Ishikawa (cell line): ENCODE measurements around the gene WDR70.

ENCODE experiments used
- NFIC ChIP-seq: IDR thresholded peaks from 2 replicates; pipeline ENCODE4 v1.6.1; 2012
- RAD21 ChIP-seq: IDR thresholded peaks from 2 replicates; pipeline ENCODE4 v1.6.1; 2012; ENCODE audit warnings: low read depth
- TAF1 ChIP-seq: IDR thresholded peaks from 2 replicates; pipeline ENCODE4 v1.6.1; 2012; ENCODE audit warnings: low read depth, mild to moderate bottlenecking
- TF ChIP-seq, protein P1 (sequence below): IDR thresholded peaks from 2 replicates; pipeline ENCODE4 v1.6.1; 2012
- TF ChIP-seq, protein P2 (sequence below): IDR thresholded peaks from 2 replicates; pipeline ENCODE4 v1.6.1; 2012; ENCODE audit warnings: low read depth, mild to moderate bottlenecking

DNA sequence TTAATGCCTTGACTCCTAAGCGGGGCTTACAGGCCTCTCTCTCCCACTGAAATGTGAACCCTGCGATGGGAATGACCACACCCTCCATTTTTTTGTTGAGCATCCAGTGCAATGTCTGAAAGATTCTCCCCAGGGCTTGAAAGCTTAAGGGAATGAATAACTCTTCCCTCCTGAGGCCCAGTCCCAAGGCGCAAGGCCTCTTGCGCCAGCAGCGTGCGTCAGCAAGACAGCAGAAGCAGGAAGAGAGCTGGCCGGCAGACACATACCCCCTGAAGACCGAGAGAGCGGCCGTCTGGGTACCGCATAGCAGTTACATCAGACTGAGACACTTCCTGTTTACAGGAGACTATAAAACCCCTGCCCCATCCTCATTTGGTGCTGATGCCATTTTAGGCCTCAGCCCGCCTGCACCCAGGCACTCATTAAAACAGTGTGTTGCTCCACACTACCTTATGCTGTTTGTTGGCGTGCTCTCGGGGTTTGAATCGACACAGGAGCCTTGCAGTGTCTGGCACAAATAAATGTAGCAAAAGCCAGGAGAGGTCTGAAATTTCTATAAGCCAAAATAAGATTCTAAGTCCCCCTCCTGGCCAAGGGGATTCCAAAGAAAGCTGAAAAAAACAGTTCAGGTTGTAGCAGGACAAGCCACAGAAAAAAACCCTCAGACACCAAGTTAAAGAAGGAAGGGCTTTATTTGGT lies 398.5 kb downstream of the WDR70 start:
- TF ChIP-seq, protein P1, sequence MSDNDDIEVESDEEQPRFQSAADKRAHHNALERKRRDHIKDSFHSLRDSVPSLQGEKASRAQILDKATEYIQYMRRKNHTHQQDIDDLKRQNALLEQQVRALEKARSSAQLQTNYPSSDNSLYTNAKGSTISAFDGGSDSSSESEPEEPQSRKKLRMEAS = no peak
- no peak for TF ChIP-seq RAD21
- TF ChIP-seq, protein P2, sequence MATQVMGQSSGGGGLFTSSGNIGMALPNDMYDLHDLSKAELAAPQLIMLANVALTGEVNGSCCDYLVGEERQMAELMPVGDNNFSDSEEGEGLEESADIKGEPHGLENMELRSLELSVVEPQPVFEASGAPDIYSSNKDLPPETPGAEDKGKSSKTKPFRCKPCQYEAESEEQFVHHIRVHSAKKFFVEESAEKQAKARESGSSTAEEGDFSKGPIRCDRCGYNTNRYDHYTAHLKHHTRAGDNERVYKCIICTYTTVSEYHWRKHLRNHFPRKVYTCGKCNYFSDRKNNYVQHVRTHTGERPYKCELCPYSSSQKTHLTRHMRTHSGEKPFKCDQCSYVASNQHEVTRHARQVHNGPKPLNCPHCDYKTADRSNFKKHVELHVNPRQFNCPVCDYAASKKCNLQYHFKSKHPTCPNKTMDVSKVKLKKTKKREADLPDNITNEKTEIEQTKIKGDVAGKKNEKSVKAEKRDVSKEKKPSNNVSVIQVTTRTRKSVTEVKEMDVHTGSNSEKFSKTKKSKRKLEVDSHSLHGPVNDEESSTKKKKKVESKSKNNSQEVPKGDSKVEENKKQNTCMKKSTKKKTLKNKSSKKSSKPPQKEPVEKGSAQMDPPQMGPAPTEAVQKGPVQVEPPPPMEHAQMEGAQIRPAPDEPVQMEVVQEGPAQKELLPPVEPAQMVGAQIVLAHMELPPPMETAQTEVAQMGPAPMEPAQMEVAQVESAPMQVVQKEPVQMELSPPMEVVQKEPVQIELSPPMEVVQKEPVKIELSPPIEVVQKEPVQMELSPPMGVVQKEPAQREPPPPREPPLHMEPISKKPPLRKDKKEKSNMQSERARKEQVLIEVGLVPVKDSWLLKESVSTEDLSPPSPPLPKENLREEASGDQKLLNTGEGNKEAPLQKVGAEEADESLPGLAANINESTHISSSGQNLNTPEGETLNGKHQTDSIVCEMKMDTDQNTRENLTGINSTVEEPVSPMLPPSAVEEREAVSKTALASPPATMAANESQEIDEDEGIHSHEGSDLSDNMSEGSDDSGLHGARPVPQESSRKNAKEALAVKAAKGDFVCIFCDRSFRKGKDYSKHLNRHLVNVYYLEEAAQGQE = no peak
- TF ChIP-seq NFIC = no peak
- TF ChIP-seq TAF1 = no peak
